Stimulated activated CD4-positive, alpha-beta T cell treated with anti-CD3 and anti-CD28 coated beads, Interleukin-1b, Interleukin-23, amount 100 ng/mL, for 1 hour (primary cell): ENCODE data around the gene ACTN4.
"Not testable (repeated sequence)": the region's sequence is repeated elsewhere in the genome, so short reads cannot be mapped to it uniquely, and the experiment has no call there.

Source experiments
- DNase-seq, 2 donors: peaks; one replicate each; pipeline ENCODE4 v3.0.0-alpha.2; 2020; ENCODE audit warnings: low read depth in 2 of 2

Gene ACTN4

GRCh38 chr19:38766276-38767047 is 119.0 kb downstream of the ACTN4 start:
- DNase-seq, result no peak

GRCh38 chr19:38769635-38770211 is 122.3 kb downstream of the ACTN4 start:
- peak; percentile 72 to 77 for DNase-seq

- not testable (repeated sequence) for DNase-seq
Observed at GRCh38 chr19:38770228-38770948, 122.9 kb downstream of the ACTN4 start.

GRCh38 chr19:38770949-38771275 is 123.5 kb downstream of the ACTN4 start:
- not testable (repeated sequence) for DNase-seq

GRCh38 chr19:38771569-38771968 is 124.1 kb downstream of the ACTN4 start:
- not testable (repeated sequence) for DNase-seq

- no peak for DNase-seq
Observed at GRCh38 chr19:38773469-38774177, 126.2 kb downstream of the ACTN4 start, which contains the start of gene LGALS7. LGALS7 (minus strand) TSS chr19:38773517; CDS start chr19:38773492, 25 bp downstream.

- DNase-seq, result no peak
Observed at GRCh38 chr19:38774181-38774950, 126.9 kb downstream of the ACTN4 start.

- DNase-seq, result no peak
Observed at GRCh38 chr19:38778733-38779132, 131.3 kb downstream of the ACTN4 start.

GRCh38 chr19:38780443-38780842 is 133.0 kb downstream of the ACTN4 start:
- no peak for DNase-seq

GRCh38 chr19:38781058-38781457 is 133.6 kb downstream of the ACTN4 start:
- no peak for DNase-seq
